HAP-1 (cell line): ENCODE results near the gene PDE4C.
"Not testable (repeated sequence)": the region's sequence is repeated elsewhere in the genome, so short reads cannot be mapped to it uniquely, and the experiment has no call there.

Source experiments
- DNase-seq, 2 experiments: peaks; one replicate each; pipeline ENCODE4 v3.0.0-alpha.2; 2016 to 2020; ENCODE audit warnings: low spot score in 2 of 2
- H3K27me3 ChIP-seq: fragments of 250-450 bp; sonication (Bioruptor Pico); 2 replicates; pipeline ENCODE4 v1.5.1; 2020; ENCODE audit warnings: low read depth, mild to moderate bottlenecking, moderate library complexity
- H3K36me3 ChIP-seq: fragments of 250-450 bp; sonication (Bioruptor Pico); replicated peaks from 2 replicates; pipeline ENCODE4 v1.5.1; 2020; ENCODE audit warnings: mild to moderate bottlenecking
- H3K4me1 ChIP-seq: fragments of 250-450 bp; sonication (Bioruptor Pico); 2 replicates; pipeline ENCODE4 v1.5.1; 2020; ENCODE audit warnings: mild to moderate bottlenecking
- H3K4me3 ChIP-seq: fragments of 250-450 bp; sonication (Bioruptor Pico); 2 replicates; pipeline ENCODE4 v1.5.1; 2020; ENCODE audit warnings: mild to moderate bottlenecking, moderate library complexity
- H3K9me3 ChIP-seq: fragments of 250-450 bp; sonication (Bioruptor Pico); 2 replicates; pipeline ENCODE4 v1.5.1; 2020; ENCODE audit warnings: mild to moderate bottlenecking, moderate library complexity
- in situ Hi-C: fragments of 300-500 bp; cut with MboI; formaldehyde crosslinking; loops from 3 replicates; pipeline ENCODE4 v1.14.3; 2020; ENCODE audit warnings: low sequenced_read_pairs, inconsistent platforms, mixed read lengths

PDE4C gene

GRCh38 chr19:18224525-18225354 lies 1.5 kb downstream of the PDE4C start:
- in situ Hi-C loops = no loop called here
- no peaks in the 10 kb centered on the region for H3K36me3 ChIP-seq
- H3K27me3 ChIP-seq = 0 out of 2 replicates have a peak, but pooled peaks cover 3% of the 10 kb centered on the region
- H3K4me3 ChIP-seq = peak overlapping the region; percentile 35
- H3K9me3 ChIP-seq = no peaks in the 10 kb centered on the region
- peaks cover 5% of the 10 kb centered on the region for H3K4me1 ChIP-seq
- peak; percentile 93 to 99 for DNase-seq

- Histone ChIP-seq H3K27me3 (0 out of 2 replicates have a peak, but pooled peaks cover 3% of the 10 kb centered on the region), H3K9me3 (no peaks in the 10 kb centered on the region), H3K4me1 (peaks cover 5% of the 10 kb centered on the region), H3K4me3 (peak overlapping the region; percentile 35), H3K36me3 (no peaks in the 10 kb centered on the region)
- in situ Hi-C loops = no loop called here
- peak; percentile 32 to 78 for DNase-seq
Observed at GRCh38 chr19:18223860-18224524, 2.2 kb downstream of the PDE4C start.

- H3K4me1 ChIP-seq = peaks cover 5% of the 10 kb centered on the region
- 0 out of 2 replicates have a peak, but pooled peaks cover 3% of the 10 kb centered on the region for H3K27me3 ChIP-seq
- DNase-seq = no peak
- H3K9me3 ChIP-seq = no peaks in the 10 kb centered on the region
- in situ Hi-C loops = no loop called here
- H3K36me3 ChIP-seq = no peaks in the 10 kb centered on the region
- H3K4me3 ChIP-seq = no peak overlapping the region
Observed at GRCh38 chr19:18221815-18222725, 4.2 kb downstream of the PDE4C start.

- DNase-seq = peak in 1 of 2 experiments; percentile 40
- Histone ChIP-seq H3K4me3 (no peak overlapping the region), H3K27me3 (0 out of 2 replicates have a peak, but pooled peaks cover 3% of the 10 kb centered on the region), H3K9me3 (no peaks in the 10 kb centered on the region), H3K36me3 (no peaks in the 10 kb centered on the region), H3K4me1 (peaks cover 5% of the 10 kb centered on the region)
- in situ Hi-C loops = no loop called here
Observed at GRCh38 chr19:18220632-18221275, 5.5 kb downstream of the PDE4C start.

GRCh38 chr19:18219911-18220631 lies 6.2 kb downstream of the PDE4C start:
- in situ Hi-C loops = no loop called here
- Histone ChIP-seq H3K9me3 (no peaks in the 10 kb centered on the region), H3K27me3 (0 out of 2 replicates have a peak, but pooled peaks cover 3% of the 10 kb centered on the region)

GRCh38 chr19:18218600-18218999 lies 7.6 kb downstream of the PDE4C start:
- in situ Hi-C loops = no loop called here
- H3K4me1 ChIP-seq = no peaks in the 10 kb centered on the region
- DNase-seq = no peak
- H3K27me3 ChIP-seq = 0 out of 2 replicates have a peak, but pooled peaks cover 3% of the 10 kb centered on the region
- H3K36me3 ChIP-seq = no peaks in the 10 kb centered on the region
- H3K4me3 ChIP-seq = no peak overlapping the region
- H3K9me3 ChIP-seq = no peaks in the 10 kb centered on the region

More at GRCh38 chr19:18219911-18220631, 6.2 kb downstream of the PDE4C start:
- no peak for DNase-seq
- Histone ChIP-seq H3K36me3 (no peaks in the 10 kb centered on the region), H3K4me1 (peaks cover 5% of the 10 kb centered on the region), H3K4me3 (no peak overlapping the region)

- H3K4me3 ChIP-seq = no peak overlapping the region
- 0 out of 2 replicates have a peak, but pooled peaks cover 3% of the 10 kb centered on the region for H3K27me3 ChIP-seq
- no peak for DNase-seq
- in situ Hi-C loops = no loop called here
- H3K4me1 ChIP-seq = no peaks in the 10 kb centered on the region
- no peaks in the 10 kb centered on the region for H3K9me3 ChIP-seq
- no peaks in the 10 kb centered on the region for H3K36me3 ChIP-seq
Observed at GRCh38 chr19:18218159-18218558, 8.1 kb downstream of the PDE4C start.

GRCh38 chr19:18216789-18217188 lies 9.4 kb downstream of the PDE4C start:
- no peak for DNase-seq
- H3K27me3 ChIP-seq = 0 out of 2 replicates have a peak, but pooled peaks cover 3% of the 10 kb centered on the region
- in situ Hi-C loops = no loop called here
- no peaks in the 10 kb centered on the region for H3K4me1 ChIP-seq
- H3K9me3 ChIP-seq = no peaks in the 10 kb centered on the region
- no peaks in the 10 kb centered on the region for H3K36me3 ChIP-seq
- no peak overlapping the region for H3K4me3 ChIP-seq

- no peaks in the 10 kb centered on the region for H3K4me1 ChIP-seq
- no peak for DNase-seq
- H3K36me3 ChIP-seq = no peaks in the 10 kb centered on the region
- H3K27me3 ChIP-seq = no peaks in the 10 kb centered on the region
- in situ Hi-C loops = no loop called here
- no peak overlapping the region for H3K4me3 ChIP-seq
- no peaks in the 10 kb centered on the region for H3K9me3 ChIP-seq
Observed at GRCh38 chr19:18214779-18215433, 11.3 kb downstream of the PDE4C start.

GRCh38 chr19:18211683-18212082 lies 14.6 kb downstream of the PDE4C start:
- peaks cover 3% of the 10 kb centered on the region; the same call in 1 of the 2 replicates for H3K4me1 ChIP-seq
- no peaks in the 10 kb centered on the region for H3K9me3 ChIP-seq
- H3K4me3 ChIP-seq = no peak overlapping the region
- no peak for DNase-seq
- in situ Hi-C loops = no loop called here
- H3K27me3 ChIP-seq = no peaks in the 10 kb centered on the region
- H3K36me3 ChIP-seq = no peaks in the 10 kb centered on the region

GRCh38 chr19:18209912-18210311 lies 16.3 kb downstream of the PDE4C start:
- H3K9me3 ChIP-seq, H3K36me3 ChIP-seq, DNase-seq, in situ Hi-C loops, H3K4me3 ChIP-seq, H3K27me3 ChIP-seq: not testable (repeated sequence)
- H3K4me1 ChIP-seq = peaks cover 14% of the 10 kb centered on the region
